GM12878 (cell line): Measurements from ENCODE around the gene CASQ1. TPM values are rescaled to one million over a fixed set of nuclear protein-coding genes. Genes with fewer than 3 reads are reported as not detected.

Source experiments
- ATAC-seq: fragments of 200-7000 bp; cut with Tn5 transposase; 3 replicates; pipeline ENCODE4 v1.9.1; 2020; ENCODE audit warnings: mild to moderate bottlenecking, moderate library complexity
- BruUV-seq: library from RNA; stranded (reverse); fragments of 400-500 nt; replicated peaks from 2 replicates; lab custom pipeline; 2021; lab: Mats Ljungman, UMichigan
- CTCF ChIA-PET: fragments of 300-600 bp; sonication (Branson Sonifier 250); formaldehyde crosslinking; extraction: SDS; loops from one replicate; lab custom pipeline; 2021; ENCODE audit warnings: inconsistent platforms; lab: Yijun Ruan, JAX
- POLR2A ChIA-PET: fragments of 350-600 bp; formaldehyde crosslinking; extraction: SDS; loops from one replicate; lab custom pipeline; 2021; ENCODE audit warnings: inconsistent platforms; lab: Charles Lee
- RAD21 ChIA-PET: fragments of 300-600 bp; sonication (Branson Sonifier 250); formaldehyde crosslinking; loops from one replicate; lab custom pipeline; 2023; ENCODE audit warnings: antibody characterized with exemption; ENCODE audit not compliant: unreplicated experiment; lab: Charles Lee
- SMC1A ChIA-PET: fragments of 300-600 bp; sonication (Branson Sonifier 250); formaldehyde crosslinking; loops from one replicate; lab custom pipeline; 2023; ENCODE audit not compliant: unreplicated experiment, uncharacterized antibody; lab: Charles Lee
- DNase-seq: peaks from one replicate; pipeline ENCODE4 v3.0.0-alpha.2; 2011; ENCODE audit warnings: low read depth, low spot score
- FAIRE-seq: peaks from 3 replicates; lab custom pipeline; 2011; peaks lifted over from hg19 to GRCh38; lab: Jason Lieb, UNC
- H2AFZ ChIP-seq: 2 replicates; pipeline ENCODE4 v1.6.0; 2011; ENCODE audit warnings: low read depth, low read length, control low read depth; ENCODE audit not compliant: control insufficient read depth
- H3K27ac ChIP-seq: 2 replicates; pipeline ENCODE4 v1.5.1; 2011; ENCODE audit warnings: control low read depth; ENCODE audit not compliant: control insufficient read depth, insufficient read depth
- H3K27me3 ChIP-seq, 2 experiments: replicated peaks in 1 of 2; 2 replicates each; pipeline versions ENCODE4 v1.6.0 to v1.6.1; 2011; ENCODE audit warnings: low read length in 1 of 2; ENCODE audit not compliant: control insufficient read depth in 2 of 2, insufficient read depth in 2 of 2
- H3K36me3 ChIP-seq, 2 experiments: 2 replicates each; pipeline ENCODE4 v1.5.1; 2011; ENCODE audit warnings: low read length in 1 of 2; ENCODE audit not compliant: control insufficient read depth in 2 of 2, insufficient read depth in 2 of 2
- H3K4me1 ChIP-seq: 2 replicates; pipeline ENCODE4 v1.6.1; 2011; ENCODE audit warnings: mild to moderate bottlenecking, low read length, moderate library complexity, mixed read lengths; ENCODE audit not compliant: control insufficient read depth, insufficient read depth
- H3K4me2 ChIP-seq: 2 replicates; pipeline ENCODE4 v1.6.0; 2011; ENCODE audit warnings: control low read depth; ENCODE audit not compliant: control insufficient read depth, insufficient read depth
- H3K4me3 ChIP-seq: fragments of 200-600 bp; sonication (generic); 2 replicates; pipeline ENCODE4 v1.5.1; 2016
- H3K79me2 ChIP-seq: 2 replicates; pipeline ENCODE4 v1.6.0; 2011; ENCODE audit warnings: low read length; ENCODE audit not compliant: control insufficient read depth, insufficient read depth
- H3K9ac ChIP-seq: 2 replicates; pipeline ENCODE4 v1.8.0; 2011; ENCODE audit warnings: low read length, control low read depth, mixed read lengths; ENCODE audit not compliant: control insufficient read depth, insufficient read depth
- H3K9me3 ChIP-seq: replicated peaks from 3 replicates; pipeline ENCODE4 v1.5.1; 2011; ENCODE audit warnings: mild to moderate bottlenecking, low read length; ENCODE audit not compliant: control insufficient read depth, insufficient read depth
- H4K20me1 ChIP-seq: 2 replicates; pipeline ENCODE4 v1.6.0; 2011; ENCODE audit not compliant: control insufficient read depth, insufficient read depth
- BHLHE40 ChIP-seq, 2 experiments: fragments of 450-650 bp in 1 of 2; IDR thresholded peaks; 2 replicates each; pipeline ENCODE4 v1.6.1; 2011 to 2017; ENCODE audit warnings: low read depth in 2 of 2, borderline replicate concordance in 1 of 2, improper control_type of control experiment in 1 of 2, low read length in 1 of 2, mild to moderate bottlenecking in 1 of 2
- EGR1 ChIP-seq, 2 experiments: IDR thresholded peaks; 1 replicate in 1 of 2; 2 replicates in 1 of 2; pipeline ENCODE4 v1.6.1; 2011 to 2012; ENCODE audit warnings: low read depth in 2 of 2, low read length in 2 of 2, borderline replicate concordance in 1 of 2, mild to moderate bottlenecking in 1 of 2, moderate library complexity in 1 of 2
- MXI1 ChIP-seq: fragments of 150-350 bp; IDR thresholded peaks from 2 replicates; pipeline ENCODE4 v1.6.1; 2011; ENCODE audit warnings: low read depth, mild to moderate bottlenecking, inconsistent platforms, low read length, improper control_type of control experiment
- RAD51 ChIP-seq: fragments of 450-650 bp; IDR thresholded peaks from 2 replicates; pipeline ENCODE4 v1.6.1; 2016; ENCODE audit warnings: moderate library complexity, mild to moderate bottlenecking, inconsistent platforms
- TBL1XR1 ChIP-seq: IDR thresholded peaks from 2 replicates; pipeline ENCODE4 v1.6.1; 2012; ENCODE audit warnings: low read depth, low read length, improper control_type of control experiment
- WGBS: methylation state at CpG from one replicate; pipeline ENCODE4 v1.1.6; 2016; ENCODE audit warnings: low lambda C conversion rate; ENCODE audit not compliant: insufficient replicate concordance, insufficient coverage; ENCODE audit errors: missing lambda C conversion rate; 5-methylcytosine and 5-hydroxymethylcytosine counted together
- in situ Hi-C: fragments of 300-500 bp; cut with MboI; formaldehyde crosslinking; loops from 9 replicates; pipeline ENCODE4 v1.14.3; 2018; ENCODE audit warnings: mixed read lengths
- intact Hi-C: fragments of 100-400 bp; cut with micrococcal nuclease; formaldehyde crosslinking; loops from one replicate; pipeline ENCODE4 v1.14.2; 2022; ENCODE audit not compliant: unreplicated experiment
- polyA plus RNA-seq, 11 experiments: library from polyadenylated mRNA; depleted of rRNA in 4 of 11; unstranded in 6 of 11; stranded (reverse) in 5 of 11; fragments of >200 nt; fragmentation: Nextera tagmentation in 4 of 11; fragmentation: Illumina TruSeq in 1 of 11; extraction: Ambion mirVana in 4 of 11; extraction: Trizol in 1 of 11; gene quantifications; 1 replicate in 1 of 11; 2 replicates in 10 of 11; pipeline versions ENCODE4 v1.2.1 to v1.2.3, GENCODE V29; 2011 to 2016; ENCODE audit warnings: inconsistent platforms in 2 of 11, missing spikeins in 2 of 11, low read depth in 1 of 11
- total RNA-seq, 4 experiments: library from RNA; depleted of rRNA in 3 of 4; stranded (reverse); fragments of >200 nt in 3 of 4; fragmentation: Illumina TruSeq in 1 of 4; extraction: Trizol in 1 of 4; gene quantifications; 2 replicates each; pipeline versions ENCODE4 v1.2.1 to v1.2.3, GENCODE V29; 2013 to 2021

Gene CASQ1
- total and polyA plus RNA-seq, 10 of the 15 experiments (the other 5 are each of a cell fraction or from before 2014, with no cell fraction given), result 0.10 to 0.77 (median 0.34) TPM

- ATAC-seq (peak; percentile 60), FAIRE-seq (no peak), DNase-seq (no peak)
- BruUV-seq, result no TSS peak
- TF ChIP-seq EGR1 (IDR thresholded peaks at IDR 0.05; ENCODE audit: borderline replicate concordance in 1 of 2, low read depth in 2 of 2, low read length in 2 of 2), result peak in 1 of 2 experiments; percentile 36; a peak in 1 of 3 replicates
- 0 out of 2 replicates have a peak, but pooled peaks have one; percentile 10 for TF ChIP-seq MXI1
- TF ChIP-seq BHLHE40 (IDR thresholded peaks at IDR 0.05; ENCODE audit: borderline replicate concordance in 1 of 2, low read depth in 2 of 2, low read length in 1 of 2), result peak in 1 of 2 experiments; percentile 8; a peak in 1 of 4 replicates
- TF ChIP-seq RAD51, result peak; percentile 57
- no peak for TF ChIP-seq TBL1XR1
- SMC1A ChIA-PET, result interaction anchor here (0.9 to 11.5 kb wide), 6 partner anchors 11 to 85 kb away, joined by 3 to 95 read pairs (median 10); no protein-coding TSS in a partner anchor
- H3K27me3 ChIP-seq, result no peaks in the 10 kb centered on the region
- intact Hi-C loops (no loop called here), in situ Hi-C loops (no loop called here)
- POLR2A ChIA-PET, result interaction anchor here (1.0 to 2.3 kb wide), 4 partner anchors 10 to 79 kb away, joined by 3 to 15 read pairs (median 8); partner anchors contain the start of genes DCAF8 and PEX19
- RAD21 ChIA-PET, result interaction anchor here (0.9 to 3.2 kb wide), 5 partner anchors 13 to 85 kb away, joined by 3 to 16 read pairs (median 5); partner anchors contain the start of gene DCAF8
- CTCF ChIA-PET, result interaction anchor here (0.6 to 8.9 kb wide), 6 partner anchors 14 to 105 kb away, joined by 3 to 89 read pairs (median 10); partner anchors contain the start of gene DCAF8
- peak overlapping the region; percentile 99 for H3K4me3 ChIP-seq
- H3K9me3 ChIP-seq, result no peaks in the 10 kb centered on the region
- H3K9ac ChIP-seq, result peak overlapping the region; percentile 92
- no peaks in the 10 kb centered on the region for H4K20me1 ChIP-seq
- H2AFZ ChIP-seq, result no peak overlapping the region
- WGBS, result 0% methylated on average over 9 of the region's 9 CpGs
- peaks cover 4 to 5% of the 10 kb centered on the region in 2 experiments; a peak in 3 of 4 replicates for H3K36me3 ChIP-seq
- peaks cover 35% of the 10 kb centered on the region for H3K79me2 ChIP-seq
- peak overlapping the region; percentile 82 for H3K4me2 ChIP-seq
- H3K4me1 ChIP-seq, result peaks cover 26% of the 10 kb centered on the region
- H3K27ac ChIP-seq, result peak overlapping the region; percentile 84
Observed at GRCh38 chr1:160206036-160206389, 15.6 kb downstream of the CASQ1 start.
